Measurements from ENCODE around the gene GTPBP1. TPM values are rescaled to one million over a fixed set of nuclear protein-coding genes. Genes with fewer than 3 reads are reported as not detected.
A peak's percentile ranks its signal among the peaks of the same experiment; 100 is the strongest.

The GTPBP1 gene
- 100 to 1,000 TPM; 111 to 114 TPM for total RNA-seq

DNA sequence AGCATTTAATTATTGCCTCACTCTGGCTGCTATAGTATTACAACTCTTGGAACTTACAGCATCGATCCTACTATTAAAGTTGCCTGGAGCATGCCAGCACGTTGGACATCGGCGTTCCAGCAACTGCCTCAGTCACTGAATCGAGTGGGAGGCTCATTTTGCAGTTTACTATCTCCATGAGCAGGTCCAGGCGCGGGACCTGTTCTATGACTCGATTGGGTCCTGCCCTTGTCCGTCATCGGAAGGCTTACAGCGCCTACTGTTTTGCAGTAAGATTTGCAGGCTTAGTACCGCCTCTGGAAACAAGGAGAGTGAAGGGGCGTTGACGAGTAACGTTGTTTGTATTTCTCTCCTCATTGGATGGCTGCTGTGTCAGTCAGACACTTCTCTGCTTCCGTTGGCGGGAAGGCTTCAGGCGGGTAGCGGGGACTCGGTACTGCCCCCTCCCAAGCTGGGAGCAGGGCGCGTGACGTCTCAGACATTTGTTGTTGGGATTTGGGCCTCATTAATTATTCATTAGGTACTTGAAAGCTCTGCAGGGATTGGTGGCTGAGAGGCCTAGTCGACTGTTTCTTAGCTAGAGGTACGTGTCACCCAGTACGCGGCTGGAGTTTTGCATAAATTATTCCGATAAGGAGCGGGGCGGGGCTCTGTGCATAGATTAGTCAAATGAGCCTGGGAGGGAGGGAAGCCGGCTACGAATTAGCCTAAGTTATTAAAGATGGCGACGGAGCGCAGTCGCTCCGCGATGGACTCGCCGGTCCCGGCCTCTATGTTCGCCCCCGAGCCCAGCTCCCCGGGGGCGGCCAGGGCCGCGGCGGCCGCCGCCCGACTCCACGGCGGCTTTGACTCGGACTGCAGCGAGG is at the start of gene GTPBP1:
TSS of gene GTPBP1 (plus strand) at position 710 of the 866 bp plus-strand sequence. CDS start at position 722, 12 bp downstream.
- DNase-seq: peak; percentile 98
- peaks cover 51% of the 10 kb centered on the region for H3K4me1 Mint-ChIP-seq
- peak within 1 kb of the TSS; percentile 95 for H3K27ac Mint-ChIP-seq
- H3K27me3 Mint-ChIP-seq: no peaks in the 10 kb centered on the region
- peaks cover 30% of the 10 kb centered on the region for H3K36me3 Mint-ChIP-seq (ENCODE audit: low read depth)
- no peaks in the 10 kb centered on the region for H3K9me3 Mint-ChIP-seq
- CTCF ChIA-PET: interaction anchor here (0.7 to 2.9 kb wide), 7 partner anchors 8 to 165 kb away, joined by 3 to 14 read pairs (median 6); partner anchors contain the start of gene TOMM22
- POLR2A ChIA-PET: interaction anchor here (0.7 to 7.5 kb wide), 17 partner anchors 8 to 393 kb away, joined by 3 to 86 read pairs (median 8); partner anchors contain the start of genes SUN2 and TOMM22
- peak within 1 kb of the TSS; percentile 85 for H3K4me3 Mint-ChIP-seq

DNA sequence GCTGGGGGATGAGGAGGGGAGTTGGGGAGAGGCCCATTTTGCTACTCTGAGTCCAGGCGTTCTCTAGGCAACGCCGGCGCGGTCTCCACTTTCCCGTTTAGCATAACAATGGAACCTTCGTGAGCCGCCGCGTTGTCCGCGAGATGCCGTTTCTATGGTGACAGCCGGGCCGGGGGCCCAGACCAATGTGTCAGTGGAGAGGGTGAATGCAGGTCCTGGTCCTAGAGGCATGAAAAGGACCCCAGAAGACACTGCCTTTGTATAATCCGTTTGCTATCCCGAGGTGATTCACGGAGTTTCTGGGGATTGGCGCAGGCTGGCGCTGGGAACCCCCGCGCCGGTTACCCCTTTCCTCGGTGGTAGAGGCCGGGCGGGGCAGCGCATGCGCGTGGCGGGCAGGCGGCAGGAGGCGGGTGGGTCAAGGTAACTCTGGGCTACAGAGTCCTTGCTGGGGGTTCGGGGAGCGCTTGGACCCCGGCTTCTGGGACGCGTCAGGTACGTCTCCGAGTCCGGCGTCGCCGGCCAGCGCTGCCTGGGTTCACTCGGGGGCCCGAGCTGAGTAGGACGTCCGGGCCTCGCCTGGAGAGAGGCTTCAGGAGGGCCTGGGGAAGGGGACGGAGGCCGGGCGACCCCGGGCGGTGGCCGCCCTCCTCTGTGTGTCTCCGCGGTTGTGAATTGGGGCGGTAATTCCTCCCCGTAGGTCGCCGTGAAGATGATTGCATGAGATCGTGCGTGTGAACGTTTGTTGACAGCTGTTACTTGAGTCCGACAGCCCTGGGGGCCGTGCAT is 49.3 kb upstream of the GTPBP1 start, which contains the start of the genes CBY1 and FAM227A:
TSS of gene CBY1 (plus strand) at position 383 of the 789 bp plus-strand sequence. CDS start 11,417 bp downstream, outside the sequence.
TSS of gene FAM227A (minus strand) at position 137 of the 789 bp plus-strand sequence. CDS start 6,224 bp downstream, outside the sequence.
- CTCF ChIA-PET: interaction anchor here (0.8 to 1.5 kb wide), 3 partner anchors 25 to 98 kb away, joined by 3 to 8 read pairs (median 4); partner anchors contain the start of gene TOMM22

DNA sequence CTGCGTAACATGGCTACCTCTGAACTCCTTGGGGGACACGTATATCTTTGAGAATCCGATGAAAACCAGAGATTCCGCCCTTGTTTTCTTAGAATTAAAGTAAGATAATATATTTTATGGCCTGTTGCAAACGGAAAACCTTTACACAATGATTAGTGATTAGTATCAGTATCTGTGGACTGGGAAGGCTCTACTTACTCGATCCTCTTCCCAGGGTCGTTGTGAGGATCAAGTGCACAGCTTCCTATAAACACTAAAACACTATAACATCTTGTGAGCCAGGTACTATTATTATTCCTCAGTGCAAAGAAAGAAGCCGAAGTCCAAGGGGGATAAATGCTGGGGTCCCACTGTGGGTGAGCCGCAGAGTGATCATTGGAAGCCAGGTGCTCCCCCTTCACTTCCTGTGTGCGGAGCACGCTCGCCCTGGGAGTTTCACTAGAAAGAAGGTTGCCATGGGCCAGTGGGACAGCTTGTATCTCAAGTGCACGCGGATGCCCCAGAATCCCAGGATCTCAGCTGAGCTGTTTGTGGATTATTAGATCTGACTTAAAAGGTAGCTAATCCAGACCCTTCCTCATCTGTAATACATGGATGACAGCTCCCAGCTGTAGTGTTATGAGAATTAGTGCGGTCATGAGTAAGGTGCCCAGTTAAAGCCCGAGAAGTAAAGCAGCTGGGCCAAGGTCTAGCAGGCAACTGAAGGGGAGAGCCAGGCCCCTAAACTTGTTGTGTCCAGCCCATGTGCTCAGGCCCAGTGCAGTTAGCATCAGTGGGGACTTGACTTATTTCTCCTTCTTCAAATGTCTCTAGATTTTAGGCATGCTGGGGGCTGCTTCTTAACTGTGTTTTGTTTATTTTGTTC is 48.5 kb upstream of the GTPBP1 start:
- Mint-ChIP-seq H3K4me1 (peaks cover 27% of the 10 kb centered on the region), H3K36me3 (ENCODE audit: low read depth) (no peaks in the 10 kb centered on the region), H3K27ac (peak overlapping the region; percentile 86), H3K27me3 (no peaks in the 10 kb centered on the region), H3K4me3 (peak overlapping the region; percentile 86), H3K9me3 (no peaks in the 10 kb centered on the region)
- CTCF ChIA-PET: interaction anchor here (0.8 to 1.5 kb wide), 3 partner anchors 24 to 97 kb away, joined by 3 to 8 read pairs (median 4); partner anchors contain the start of gene TOMM22
- peak; percentile 45 for DNase-seq
- POLR2A ChIA-PET: interaction anchor here (0.8 to 1.6 kb wide), 5 partner anchors 23 to 879 kb away, joined by 3 to 9 read pairs (median 3); partner anchors contain the start of gene TOMM22

More for the DNA sequence above, 49.3 kb upstream of the GTPBP1 start, which contains the start of the genes CBY1 and FAM227A:
- no peaks in the 10 kb centered on the region for H3K36me3 Mint-ChIP-seq (ENCODE audit: low read depth)
- H3K9me3 Mint-ChIP-seq: no peaks in the 10 kb centered on the region
- H3K27me3 Mint-ChIP-seq: no peaks in the 10 kb centered on the region
- peak within 1 kb of the TSS; percentile 86 for H3K27ac Mint-ChIP-seq
- peaks cover 27% of the 10 kb centered on the region for H3K4me1 Mint-ChIP-seq
- peak within 1 kb of the TSS; percentile 86 for H3K4me3 Mint-ChIP-seq
- POLR2A ChIA-PET: interaction anchor here (0.8 to 1.6 kb wide), 5 partner anchors 24 to 878 kb away, joined by 3 to 9 read pairs (median 3); partner anchors contain the start of gene TOMM22
- peak; percentile 83 for DNase-seq

DNA sequence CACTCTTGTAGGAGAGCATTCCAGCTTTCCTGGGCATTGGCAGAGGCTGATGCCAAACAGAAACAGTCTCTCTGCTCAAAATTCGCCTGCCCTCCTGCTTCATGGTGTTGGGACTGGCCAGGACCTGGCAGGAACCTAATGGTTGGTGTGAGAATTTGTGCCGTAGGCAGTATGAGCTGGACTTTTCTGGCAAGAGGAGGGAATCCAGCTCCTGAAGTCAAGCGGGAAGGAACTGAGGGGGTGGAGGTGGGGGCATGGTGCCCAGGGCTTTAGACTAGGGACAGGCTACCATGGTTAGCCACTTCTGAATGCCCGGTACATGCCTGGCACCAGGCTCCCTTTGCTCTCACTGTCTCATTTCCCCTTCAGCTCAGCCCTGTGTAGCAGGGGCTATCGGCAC is 30.9 kb upstream of the GTPBP1 start:
- POLR2A ChIA-PET: no interaction called here
- Mint-ChIP-seq H3K9me3 (no peaks in the 10 kb centered on the region), H3K4me3 (no peak overlapping the region), H3K4me1 (no peaks in the 10 kb centered on the region), H3K27me3 (no peaks in the 10 kb centered on the region), H3K27ac (no peak overlapping the region), H3K36me3 (ENCODE audit: low read depth) (peaks cover 17% of the 10 kb centered on the region)
- DNase-seq: no peak
- CTCF ChIA-PET: no interaction called here

DNA sequence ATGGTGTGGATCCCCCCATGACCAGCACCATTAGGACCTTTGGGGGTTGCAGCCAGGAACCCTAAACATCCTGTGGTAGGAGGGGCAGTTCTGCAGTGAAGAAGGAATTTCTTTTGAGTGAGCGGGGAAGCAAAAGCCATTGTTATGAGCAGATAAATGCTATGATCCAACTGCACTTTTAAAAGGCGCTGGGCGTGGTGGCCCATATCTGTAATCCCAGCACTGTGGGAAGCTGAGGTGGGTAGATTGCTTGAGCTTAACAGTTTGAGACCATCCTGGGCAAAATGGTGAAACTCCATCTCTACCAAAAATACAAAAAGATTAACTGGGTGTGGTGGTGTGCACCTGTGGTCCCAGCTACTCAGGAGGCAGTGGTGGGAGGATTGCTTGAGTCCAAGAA is 29.9 kb upstream of the GTPBP1 start:
- ChIA-PET POLR2A (no interaction called here), CTCF (no interaction called here)
- H3K36me3 Mint-ChIP-seq (ENCODE audit: low read depth): peaks cover 14% of the 10 kb centered on the region
- DNase-seq: no peak
- H3K9me3 Mint-ChIP-seq: no peaks in the 10 kb centered on the region
- H3K4me3 Mint-ChIP-seq: no peak overlapping the region
- no peaks in the 10 kb centered on the region for H3K27me3 Mint-ChIP-seq
- no peaks in the 10 kb centered on the region for H3K4me1 Mint-ChIP-seq
- H3K27ac Mint-ChIP-seq: no peak overlapping the region

DNA sequence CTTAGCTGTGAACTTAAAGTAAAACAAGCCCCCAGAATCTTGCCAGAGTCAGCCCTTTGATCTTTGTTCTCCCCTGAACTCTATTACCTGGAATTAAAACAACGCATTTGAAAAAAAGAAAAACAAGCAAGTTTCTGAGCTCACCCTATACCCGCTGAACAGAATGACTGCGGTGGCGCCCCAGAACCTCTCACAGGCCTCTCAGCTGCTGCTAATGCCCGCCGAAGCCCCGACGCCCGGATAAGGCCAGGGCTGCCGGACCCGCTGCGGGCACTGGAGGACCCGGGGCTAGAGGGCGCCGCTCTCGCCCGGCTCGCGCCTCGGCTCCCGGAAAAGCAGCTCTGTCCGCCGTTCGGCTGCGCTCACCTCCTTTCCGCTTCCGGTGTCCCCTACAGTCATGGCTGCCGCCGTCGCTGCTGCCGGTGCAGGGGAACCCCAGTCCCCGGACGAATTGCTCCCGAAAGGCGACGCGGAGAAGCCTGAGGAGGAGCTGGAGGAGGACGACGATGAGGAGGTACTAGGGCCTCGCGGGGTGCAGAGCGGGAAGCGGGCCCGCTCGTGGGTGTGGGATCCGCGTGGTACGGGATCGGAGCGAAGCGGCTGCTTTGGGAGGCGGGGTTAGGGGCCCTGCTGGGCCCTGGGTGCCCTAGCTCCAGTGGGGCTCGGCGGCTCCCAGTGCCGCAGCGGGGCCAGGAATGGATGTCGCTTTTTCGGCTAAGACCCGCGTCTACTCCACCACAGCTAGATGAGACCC is 24.0 kb upstream of the GTPBP1 start, which contains the start of gene TOMM22:
TSS of gene TOMM22 (plus strand) at position 376 of the 754 bp plus-strand sequence. CDS start at position 398, 22 bp downstream.
- CTCF ChIA-PET: interaction anchor here (0.6 to 2.8 kb wide), 16 partner anchors 11 to 630 kb away, joined by 3 to 17 read pairs (median 6); partner anchors contain the start of genes CBY1, FAM227A and GTPBP1
- Mint-ChIP-seq H3K4me3 (peak within 1 kb of the TSS; percentile 100), H3K4me1 (peaks cover 25% of the 10 kb centered on the region), H3K9me3 (no peaks in the 10 kb centered on the region), H3K27me3 (no peaks in the 10 kb centered on the region), H3K27ac (peak within 1 kb of the TSS; percentile 95), H3K36me3 (ENCODE audit: low read depth) (peaks cover 39% of the 10 kb centered on the region)
- peak; percentile 85 for DNase-seq
- POLR2A ChIA-PET: interaction anchor here (0.6 to 6.4 kb wide), 17 partner anchors 9 to 315 kb away, joined by 3 to 139 read pairs (median 4); partner anchors contain the start of genes CBY1, DMC1, FAM227A and GTPBP1

DNA sequence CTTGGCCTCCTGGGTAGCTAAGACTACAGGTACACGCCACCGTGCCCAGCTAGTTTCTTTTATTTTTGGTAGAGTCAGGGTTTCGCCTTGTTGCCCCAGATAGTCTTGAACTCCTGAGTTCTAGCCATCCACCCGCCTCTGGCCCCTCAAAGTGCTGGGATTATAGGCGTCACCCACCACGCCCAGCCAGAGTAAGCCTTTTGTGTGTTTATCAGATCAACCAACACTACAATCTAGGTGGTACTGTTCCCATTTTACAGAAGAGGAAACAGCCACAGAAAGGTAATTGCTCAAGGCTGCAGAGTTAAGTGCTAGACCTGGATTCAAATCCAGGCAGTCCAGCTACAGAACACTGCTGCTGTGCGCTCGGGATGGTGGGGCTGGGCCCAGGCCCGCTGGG is 20.8 kb upstream of the GTPBP1 start:
- DNase-seq: no peak
- Mint-ChIP-seq H3K36me3 (ENCODE audit: low read depth) (peaks cover 64% of the 10 kb centered on the region), H3K27ac (no peak overlapping the region), H3K9me3 (no peaks in the 10 kb centered on the region), H3K4me1 (peaks cover 25% of the 10 kb centered on the region), H3K27me3 (no peaks in the 10 kb centered on the region), H3K4me3 (no peak overlapping the region)
- POLR2A ChIA-PET: interaction anchor here (0.7 to 6.4 kb wide), 4 partner anchors 11 to 73 kb away, joined by 3 to 139 read pairs (median 3); partner anchors contain the start of gene JOSD1
- CTCF ChIA-PET: interaction anchor here (0.7 kb wide), 1 partner anchor 33 kb away, joined by 3 read pairs; no protein-coding TSS in a partner anchor

DNA sequence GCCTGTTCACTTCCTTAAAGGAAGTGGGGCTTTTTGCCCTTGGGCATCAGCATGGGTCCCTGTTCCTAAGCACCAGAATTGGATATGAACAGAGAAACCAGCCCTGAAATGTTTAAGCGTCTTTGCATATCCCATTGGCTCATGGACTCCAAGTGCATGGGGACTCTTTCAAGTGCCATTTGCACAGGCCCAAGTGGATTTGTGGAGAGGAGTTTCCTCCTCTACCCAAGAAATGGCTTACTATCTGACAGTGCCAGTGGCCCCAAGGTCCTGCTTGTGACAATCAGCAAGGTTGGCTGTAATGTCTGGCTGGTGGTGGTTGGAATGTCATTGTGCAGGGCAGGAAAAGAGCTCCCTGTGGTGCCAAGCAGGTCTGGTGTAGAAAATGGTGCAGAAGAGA is 20.0 kb upstream of the GTPBP1 start:
- ChIA-PET POLR2A (interaction anchor here (0.9 to 6.4 kb wide), 2 partner anchors 10 to 24 kb away, joined by 3 to 139 read pairs; partner anchors contain the start of gene JOSD1), CTCF (no interaction called here)
- peaks cover 27% of the 10 kb centered on the region for H3K4me1 Mint-ChIP-seq
- H3K27me3 Mint-ChIP-seq: no peaks in the 10 kb centered on the region
- no peaks in the 10 kb centered on the region for H3K9me3 Mint-ChIP-seq
- DNase-seq: no peak
- no peak overlapping the region for H3K27ac Mint-ChIP-seq
- peaks cover 64% of the 10 kb centered on the region for H3K36me3 Mint-ChIP-seq (ENCODE audit: low read depth)
- H3K4me3 Mint-ChIP-seq: no peak overlapping the region

DNA sequence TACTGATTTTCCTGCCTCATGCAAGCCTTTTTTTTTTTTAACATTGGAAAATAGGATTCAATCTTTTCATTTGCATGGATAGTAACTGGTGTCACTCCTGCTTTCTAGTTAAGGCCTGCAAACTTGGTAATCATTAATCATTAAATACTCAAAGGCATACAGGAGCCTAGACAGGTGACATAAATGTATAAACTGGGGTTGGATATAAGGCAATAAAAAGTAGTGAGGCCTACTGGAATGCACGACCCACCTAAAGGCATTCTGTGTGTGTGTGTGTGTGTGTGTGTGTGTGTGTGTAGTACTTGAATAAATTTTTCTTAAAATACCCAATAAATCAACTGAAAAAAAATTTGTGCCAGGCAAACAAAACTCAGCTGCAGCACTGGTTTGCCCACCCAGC is 16.1 kb upstream of the GTPBP1 start:
- Mint-ChIP-seq H3K9me3 (no peaks in the 10 kb centered on the region), H3K36me3 (ENCODE audit: low read depth) (peaks cover 68% of the 10 kb centered on the region), H3K4me1 (peaks cover 22% of the 10 kb centered on the region), H3K27ac (no peak overlapping the region), H3K27me3 (no peaks in the 10 kb centered on the region), H3K4me3 (no peak overlapping the region)
- ChIA-PET POLR2A (interaction anchor here (1.1 to 2.9 kb wide), 2 partner anchors 9 to 17 kb away, joined by 3 to 13 read pairs; no protein-coding TSS in a partner anchor), CTCF (interaction anchor here (0.9 kb wide), 1 partner anchor 10 kb away, joined by 3 read pairs; no protein-coding TSS in a partner anchor)
- no peak for DNase-seq

DNA sequence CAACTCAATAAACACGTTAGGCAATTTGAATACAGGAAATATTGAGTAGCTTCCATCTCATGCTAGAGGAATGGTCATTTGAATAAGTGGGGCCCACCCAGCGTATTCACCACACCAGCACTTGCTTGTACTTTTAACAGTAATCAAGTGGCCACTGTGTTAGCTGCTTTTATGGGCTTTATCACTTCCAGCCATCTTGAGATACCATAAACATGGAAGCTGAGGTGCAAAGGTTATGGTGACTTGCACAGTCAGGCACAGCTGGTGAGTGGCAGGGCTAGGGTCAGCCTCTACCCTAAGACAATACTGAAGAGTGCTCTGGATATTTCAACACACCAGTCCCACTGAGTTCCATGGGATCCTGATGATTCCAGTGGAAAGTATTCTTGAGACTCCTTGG is 11.7 kb upstream of the GTPBP1 start:
- Mint-ChIP-seq H3K36me3 (ENCODE audit: low read depth) (peaks cover 68% of the 10 kb centered on the region), H3K27ac (no peak overlapping the region), H3K9me3 (no peaks in the 10 kb centered on the region), H3K4me3 (no peak overlapping the region), H3K4me1 (peaks cover 63% of the 10 kb centered on the region), H3K27me3 (no peaks in the 10 kb centered on the region)
- no peak for DNase-seq
- ChIA-PET CTCF (interaction anchor here (1.3 to 2.9 kb wide), 2 partner anchors 12 kb away, joined by 3 to 11 read pairs; partner anchors contain the start of genes GTPBP1 and TOMM22), POLR2A (interaction anchor here (1.8 to 9.9 kb wide), 2 partner anchors 11 to 12 kb away, joined by 9 to 139 read pairs; partner anchors contain the start of genes GTPBP1 and TOMM22)

Data from activated CD4-positive, alpha-beta memory T cell treated with anti-CD3 and anti-CD28 coated beads, Interleukin-2, amount 10 ng/mL, durations not matched to agents 7 days and 5 days (primary cell).